GM18517 (cell line): ENCODE data around the gene HNRNPH2.

Experiments used
- ATAC-seq: cut with Tn5 transposase; IDR thresholded peaks from one replicate; pipeline ENCODE4 v1.9.1; 2021; ENCODE audit warnings: mild to moderate bottlenecking, moderate library complexity; ENCODE audit not compliant: unreplicated experiment

The HNRNPH2 gene

GRCh38 chrX:101394372-101394771 is 13.7 kb upstream of the HNRNPH2 start:
- no peak for ATAC-seq

DNA sequence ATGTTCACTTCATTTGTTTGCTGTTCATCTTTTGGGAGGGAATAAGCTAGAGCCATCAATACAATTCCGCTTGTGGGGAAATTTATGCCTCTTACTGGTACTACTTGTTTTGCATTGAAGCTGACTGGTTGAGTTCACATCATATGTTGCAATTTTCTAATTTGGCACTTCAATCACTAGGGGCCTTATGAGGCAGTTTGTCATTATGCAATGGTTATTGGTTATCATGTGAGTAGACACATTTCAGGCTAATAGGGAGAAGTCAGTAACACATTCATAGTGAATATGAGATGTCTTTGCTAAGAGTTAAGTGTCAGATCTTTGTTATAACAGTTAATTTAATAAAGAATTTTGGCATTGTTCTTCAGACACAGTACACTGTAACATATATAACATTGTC is 12.2 kb upstream of the HNRNPH2 start:
- no peak for ATAC-seq

DNA sequence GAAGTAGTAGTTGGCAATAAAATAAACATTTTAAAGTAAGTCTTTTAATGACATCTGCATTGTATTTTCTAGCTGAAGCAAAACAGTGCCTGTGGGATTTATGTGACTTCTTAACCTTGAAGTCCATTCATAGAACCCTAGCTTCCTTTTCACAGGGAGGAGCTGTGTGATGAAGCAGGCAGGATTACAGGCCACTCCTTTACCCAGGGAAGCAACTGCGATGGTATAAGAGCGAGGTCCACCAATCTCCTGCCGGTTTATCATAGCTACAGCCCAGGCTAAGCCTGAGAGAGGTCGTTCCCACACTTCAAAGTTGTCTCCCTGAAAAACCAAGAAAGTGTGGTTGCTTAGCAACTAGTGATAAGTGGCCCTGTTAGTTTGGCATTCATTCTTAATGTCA is 10.2 kb upstream of the HNRNPH2 start:
- ATAC-seq, result no peak

GRCh38 chrX:101398694-101399093 is 9.3 kb upstream of the HNRNPH2 start:
- no peak for ATAC-seq

DNA sequence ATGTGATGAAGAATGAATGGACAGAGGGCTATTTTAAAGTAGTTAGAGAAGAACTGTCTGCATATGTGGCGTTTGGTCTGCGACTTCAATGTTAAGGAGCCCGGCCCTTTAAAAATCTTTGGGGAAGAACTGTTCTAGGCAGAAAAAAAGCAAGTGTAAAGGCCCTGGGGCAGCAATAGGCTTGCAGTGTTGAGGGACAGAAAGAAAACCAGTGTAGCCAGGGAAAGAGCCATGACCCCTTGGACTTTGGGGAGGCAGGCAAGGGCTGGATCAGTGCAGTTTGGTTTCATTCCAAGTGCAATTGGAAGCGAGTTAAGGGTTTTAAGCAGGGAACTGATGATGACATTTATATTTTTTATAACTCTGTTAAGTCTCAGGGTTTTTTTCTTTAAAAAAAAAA is 8.2 kb upstream of the HNRNPH2 start:
- ATAC-seq, result no peak

GRCh38 chrX:101407167-101407747 is 765 bp upstream of the HNRNPH2 start:
- no peak for ATAC-seq

DNA sequence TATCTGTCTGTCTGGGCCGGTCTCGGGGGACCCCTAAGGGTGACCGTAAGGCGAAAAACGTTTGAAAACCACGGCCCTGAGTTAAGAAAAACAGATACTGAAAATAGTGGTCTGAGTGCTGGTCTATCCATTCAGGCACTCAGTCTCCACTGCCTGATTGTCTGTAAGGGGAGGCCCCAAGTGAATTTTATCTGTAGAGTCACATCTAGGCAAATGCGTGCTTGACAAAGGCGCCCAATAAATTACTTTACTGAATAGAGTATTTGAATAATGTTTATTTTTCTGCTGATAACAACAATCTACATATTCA is 465 bp downstream of the HNRNPH2 start:
- ATAC-seq, result no peak

DNA sequence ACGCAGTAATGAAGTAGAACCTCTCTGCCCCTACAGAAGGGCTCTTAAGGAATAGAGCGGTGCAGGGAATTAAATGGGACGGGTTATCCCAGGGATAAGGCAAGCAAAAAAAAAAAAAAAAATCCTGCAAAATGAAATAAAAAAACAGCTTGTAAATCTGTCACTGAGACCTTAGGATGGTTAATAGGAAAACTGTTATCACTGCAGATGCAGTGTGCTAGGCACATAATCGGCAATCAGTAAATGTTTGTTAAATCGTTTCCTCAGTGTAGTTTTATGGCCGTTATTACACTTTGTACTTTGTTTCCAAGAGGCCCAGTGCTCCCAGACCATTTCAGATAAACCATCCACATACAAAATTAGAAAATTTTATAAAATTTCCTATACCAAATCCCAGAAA is 1.0 kb downstream of the HNRNPH2 start:
- no peak for ATAC-seq

GRCh38 chrX:101410461-101410860 is 2.4 kb downstream of the HNRNPH2 start:
- no peak for ATAC-seq

DNA sequence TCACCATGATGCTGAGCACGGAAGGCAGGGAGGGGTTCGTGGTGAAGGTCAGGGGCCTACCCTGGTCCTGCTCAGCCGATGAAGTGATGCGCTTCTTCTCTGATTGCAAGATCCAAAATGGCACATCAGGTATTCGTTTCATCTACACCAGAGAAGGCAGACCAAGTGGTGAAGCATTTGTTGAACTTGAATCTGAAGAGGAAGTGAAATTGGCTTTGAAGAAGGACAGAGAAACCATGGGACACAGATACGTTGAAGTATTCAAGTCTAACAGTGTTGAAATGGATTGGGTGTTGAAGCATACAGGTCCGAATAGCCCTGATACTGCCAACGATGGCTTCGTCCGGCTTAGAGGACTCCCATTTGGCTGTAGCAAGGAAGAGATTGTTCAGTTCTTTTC is 4.0 kb downstream of the HNRNPH2 start:
- ATAC-seq, result no peak

DNA sequence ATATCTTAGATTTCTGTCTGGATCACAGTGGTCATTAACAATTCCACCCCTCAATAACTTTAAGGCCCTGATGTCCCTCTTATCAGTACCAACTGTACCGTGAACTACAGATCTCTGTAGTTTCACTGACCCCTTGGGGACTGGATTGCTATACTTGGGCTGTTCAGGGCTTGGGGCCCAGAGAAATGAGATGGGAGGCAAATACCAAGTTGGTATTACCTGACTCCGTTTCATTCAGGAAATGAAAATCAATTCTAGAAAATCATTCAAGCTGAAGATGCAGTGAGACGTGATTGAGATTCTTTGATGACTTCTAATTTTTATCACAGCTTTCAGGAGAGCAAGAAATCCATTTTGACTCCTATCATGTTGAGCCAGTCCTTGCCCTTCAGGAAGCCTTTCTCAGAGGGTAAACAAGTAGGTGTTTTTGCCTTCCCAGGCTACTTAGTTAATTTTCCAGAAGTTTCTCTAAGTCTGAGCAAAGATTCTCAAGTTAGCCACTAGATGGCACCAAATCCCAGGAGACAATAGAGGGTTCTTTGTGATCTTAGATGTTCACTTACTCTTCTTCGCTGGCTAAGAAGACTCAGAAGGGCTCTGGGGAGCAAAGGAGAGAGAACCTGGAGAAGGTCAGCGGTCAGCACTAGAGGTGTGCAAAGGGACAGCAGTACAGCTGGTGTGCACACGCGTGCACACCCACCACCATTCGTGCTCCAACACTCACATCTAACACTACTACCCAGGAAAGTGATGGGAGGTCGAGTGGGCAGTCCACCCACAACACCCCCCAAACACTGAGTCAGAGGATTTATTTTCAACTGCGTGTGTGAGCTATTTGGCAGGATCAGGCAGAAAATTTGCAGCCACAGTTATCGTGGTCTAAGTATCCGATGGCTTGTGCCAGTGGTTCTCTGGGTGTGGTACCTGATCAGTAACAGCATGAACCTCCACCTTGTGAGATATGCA is 7.4 kb downstream of the HNRNPH2 start:
- ATAC-seq, result peak; percentile 63

DNA sequence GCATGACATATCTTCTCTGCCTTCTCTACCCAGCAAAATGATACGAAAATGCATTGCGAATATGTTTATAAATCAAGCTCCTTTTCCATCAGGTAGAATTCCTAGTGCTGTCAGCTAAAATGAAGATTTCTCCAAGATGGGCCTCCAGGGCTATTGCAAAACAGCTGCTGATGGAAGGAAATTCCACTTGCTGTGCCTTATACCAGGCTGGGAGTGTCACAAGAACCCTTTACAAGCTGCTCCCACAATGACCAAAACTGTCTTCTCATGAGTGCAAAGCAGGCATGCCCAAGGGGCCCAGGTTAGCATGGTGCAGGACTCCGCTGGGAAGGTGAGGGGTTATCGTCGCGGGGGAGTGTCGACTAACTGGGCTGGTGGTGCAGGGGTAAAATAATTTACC is 8.7 kb downstream of the HNRNPH2 start:
- no peak for ATAC-seq

DNA sequence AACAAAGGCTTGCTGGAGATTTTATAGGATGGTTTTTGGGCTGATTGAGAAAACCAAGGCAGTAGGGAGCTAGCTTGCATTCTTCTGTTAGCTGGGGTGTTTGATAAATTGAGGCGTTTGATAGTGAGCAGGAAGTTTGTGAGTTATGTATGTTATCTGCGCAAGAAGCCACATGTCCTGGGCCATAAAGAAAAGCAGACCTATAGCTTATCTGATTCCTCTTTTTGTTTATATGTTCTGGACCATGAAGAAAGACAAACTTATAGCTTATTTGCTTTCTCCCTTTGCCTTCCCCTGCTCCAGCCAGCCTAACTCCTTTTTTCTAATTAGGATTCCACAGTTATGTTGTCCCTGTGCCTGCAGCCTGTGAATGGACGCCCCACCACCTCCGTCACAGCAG is 9.2 kb downstream of the HNRNPH2 start:
- no peak for ATAC-seq

GRCh38 chrX:101417981-101418841 is 10.2 kb downstream of the HNRNPH2 start:
- no peak for ATAC-seq

DNA sequence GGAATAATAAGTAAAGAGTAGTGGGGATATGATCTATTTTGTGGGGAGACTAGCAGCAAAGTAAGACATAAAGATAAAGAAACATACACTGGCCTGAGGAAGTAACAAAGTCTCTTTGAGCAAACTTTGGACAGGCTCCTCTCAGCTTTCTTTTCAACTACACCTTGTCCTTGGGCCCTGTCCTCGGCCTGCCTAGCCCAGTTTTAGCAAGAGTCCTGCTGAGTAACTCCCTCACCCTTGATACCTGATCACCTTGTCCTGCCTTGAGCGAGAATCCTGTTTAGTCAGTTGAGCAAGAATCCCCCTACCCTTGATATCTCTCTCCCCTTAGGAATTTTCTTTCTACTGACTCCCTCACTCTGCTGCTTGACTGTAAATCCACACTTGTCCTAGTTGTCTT is 11.5 kb downstream of the HNRNPH2 start:
- no peak for ATAC-seq

- no peak for ATAC-seq
These were observed 19.9 kb downstream of the HNRNPH2 start for GRCh38 chrX:101427954-101428353.

- peak; percentile 55 for ATAC-seq
These were observed 21.9 kb downstream of the HNRNPH2 start for GRCh38 chrX:101429934-101430333.

DNA sequence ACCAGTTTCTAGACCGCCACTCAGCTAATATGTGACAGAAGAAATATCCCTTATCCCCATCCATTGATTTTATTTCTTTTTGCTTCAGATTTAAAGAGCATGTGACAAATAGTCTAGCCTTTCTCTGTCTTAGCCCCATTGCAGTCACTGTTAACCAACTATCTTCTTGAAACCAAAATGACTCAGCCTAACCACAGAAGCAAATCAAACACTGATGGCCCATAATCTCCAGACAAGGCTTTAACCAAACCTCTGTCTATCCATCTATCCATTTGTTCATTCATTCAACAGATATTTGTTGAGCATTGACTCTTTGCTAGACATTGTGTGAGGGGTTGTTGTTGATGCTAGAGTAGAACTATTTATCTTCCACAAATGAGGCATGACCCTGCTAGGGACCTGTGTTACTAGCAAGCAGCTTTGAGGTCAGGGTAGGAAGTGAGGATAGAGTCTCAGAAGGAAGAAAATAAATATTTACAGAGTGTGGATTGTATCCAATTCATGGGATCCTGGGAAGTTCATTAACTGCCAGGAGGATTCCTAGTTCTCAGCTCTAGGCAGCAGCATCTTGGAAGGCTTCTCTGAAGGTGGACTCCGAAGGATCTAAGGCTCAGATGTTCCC is 22.5 kb downstream of the HNRNPH2 start:
- peak; percentile 92 for ATAC-seq

- ATAC-seq, result no peak
These were observed 34.1 kb downstream of the HNRNPH2 start for GRCh38 chrX:101442085-101442484.

DNA sequence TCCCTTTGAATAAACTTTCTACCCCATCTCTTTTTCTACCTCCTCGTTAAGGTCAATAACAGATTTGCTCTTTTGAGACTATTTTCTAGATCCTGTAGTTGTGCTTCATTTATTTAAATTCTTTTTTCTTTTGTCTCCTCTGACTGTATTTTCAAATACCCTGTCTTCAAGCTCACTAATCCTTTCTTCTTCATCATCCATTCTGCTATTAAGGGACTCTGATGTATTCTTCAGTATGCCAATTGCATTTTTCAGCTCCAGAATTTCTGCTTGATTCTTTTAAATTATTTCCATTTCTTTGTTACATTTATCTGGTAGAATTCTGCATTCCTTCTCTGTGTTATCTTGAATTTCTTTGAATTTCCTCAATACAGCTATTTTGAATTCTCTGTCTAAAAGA is 41.3 kb downstream of the HNRNPH2 start:
- no peak for ATAC-seq

- no peak for ATAC-seq
These were observed 42.1 kb downstream of the HNRNPH2 start for GRCh38 chrX:101450085-101450484.
